HepG2 (cell line): Measurements from ENCODE around the gene SIVA1. TPM values are rescaled to one million over a fixed set of nuclear protein-coding genes. Genes with fewer than 3 reads are reported as not detected.

Source experiments
- AGO2 ChIP-seq: fragments of 200-400 bp; formaldehyde crosslinking; optimal IDR thresholded peaks from 2 replicates; pipeline ENCODE3; 2017; ENCODE audit warnings: mild to moderate bottlenecking, low read depth, low read length, moderate library complexity
- EP300 ChIP-seq, 3 experiments: sonication (generic) in 1 of 3; formaldehyde crosslinking in 1 of 3; IDR thresholded peaks; 2 replicates each; pipeline versions ENCODE4 v1.5.1 to v1.6.1; 2011 to 2020; ENCODE audit warnings: low read depth in 2 of 3, low read length in 2 of 3, borderline replicate concordance in 1 of 3, improper control_type of control experiment in 1 of 3, mild to moderate bottlenecking in 1 of 3, missing genetic modification reagents in 1 of 3, moderate library complexity in 1 of 3
- FOSL1 ChIP-seq: sonication (generic); formaldehyde crosslinking; IDR thresholded peaks from 2 replicates; pipeline ENCODE4 v1.9.0; 2021; ENCODE audit warnings: missing genetic modification reagents, borderline replicate concordance
- HMGXB4 ChIP-seq, 2 experiments: sonication (generic) in 1 of 2; formaldehyde crosslinking in 1 of 2; IDR thresholded peaks; 2 replicates each; pipeline versions ENCODE4 v1.4.0 to v1.6.1; 2018 to 2020; ENCODE audit warnings: missing genetic modification reagents in 2 of 2, borderline replicate concordance in 1 of 2, low read depth in 1 of 2, mild to moderate bottlenecking in 1 of 2, missing biosample characterization in 1 of 2
- HOXA7 ChIP-seq: sonication (generic); formaldehyde crosslinking; IDR thresholded peaks from 2 replicates; pipeline ENCODE4 v1.8.1; 2022; ENCODE audit warnings: mild to moderate bottlenecking, missing genetic modification reagents, moderate library complexity
- IRF1 ChIP-seq: sonication (generic); formaldehyde crosslinking; IDR thresholded peaks from 2 replicates; pipeline ENCODE4 v1.4.0; 2020; ENCODE audit warnings: low read depth, mild to moderate bottlenecking, missing genetic modification reagents
- MATR3 ChIP-seq: sonication (generic); formaldehyde crosslinking; IDR thresholded peaks from 2 replicates; pipeline ENCODE4 v1.4.0; 2020; ENCODE audit warnings: missing genetic modification reagents
- MED8 ChIP-seq: sonication (generic); formaldehyde crosslinking; IDR thresholded peaks from 2 replicates; pipeline ENCODE4 v1.8.1; 2023; ENCODE audit warnings: mild to moderate bottlenecking, missing genetic modification reagents; ENCODE audit not compliant: insufficient replicate concordance
- MLLT10 ChIP-seq: sonication (generic); formaldehyde crosslinking; IDR thresholded peaks from 2 replicates; pipeline ENCODE4 v1.4.0; 2020; ENCODE audit warnings: missing genetic modification reagents
- NR2F6 ChIP-seq, 2 experiments: IDR thresholded peaks; 2 replicates each; pipeline ENCODE4 v1.6.1; 2016; ENCODE audit warnings: antibody characterized with exemption in 1 of 2, mild to moderate bottlenecking in 1 of 2
- PAF1 ChIP-seq: IDR thresholded peaks from 2 replicates; pipeline ENCODE4 v1.6.1; 2016; ENCODE audit warnings: missing genetic modification reagents, missing compliant biosample characterization
- PCBP1 ChIP-seq: fragments of 200-400 bp; formaldehyde crosslinking; IDR thresholded peaks from 2 replicates; pipeline ENCODE4 v1.6.1; 2017; ENCODE audit warnings: mild to moderate bottlenecking, low read depth, low read length, borderline replicate concordance
- POLR2G ChIP-seq: fragments of 200-400 bp; formaldehyde crosslinking; IDR thresholded peaks from 2 replicates; pipeline ENCODE4 v1.6.1; 2018; ENCODE audit warnings: mild to moderate bottlenecking, low read depth, low read length, moderate library complexity
- SALL2 ChIP-seq: sonication (generic); formaldehyde crosslinking; IDR thresholded peaks from 2 replicates; pipeline ENCODE4 v1.8.1; 2023; ENCODE audit warnings: mild to moderate bottlenecking, missing genetic modification reagents, inconsistent platforms
- SRF ChIP-seq: IDR thresholded peaks from 2 replicates; pipeline ENCODE4 v1.6.1; 2011; ENCODE audit warnings: mild to moderate bottlenecking, low read depth, low read length, moderate library complexity
- ZFYVE20 ChIP-seq: sonication (generic); formaldehyde crosslinking; IDR thresholded peaks from 2 replicates; pipeline ENCODE4 v1.8.0; 2023; ENCODE audit warnings: low read depth, mild to moderate bottlenecking, moderate library complexity, missing genetic modification reagents, borderline replicate concordance
- ZNF614 ChIP-seq: IDR thresholded peaks from 2 replicates; pipeline ENCODE4 v1.6.1; 2018; ENCODE audit warnings: missing biosample characterization, missing genetic modification reagents, inconsistent platforms, borderline replicate concordance
- ZNF629 ChIP-seq: sonication (generic); formaldehyde crosslinking; conservative IDR thresholded peaks from 2 replicates; pipeline ENCODE4 v1.5.0; 2020; ENCODE audit warnings: missing genetic modification reagents
- ZNF660 ChIP-seq: sonication (generic); formaldehyde crosslinking; IDR thresholded peaks from 2 replicates; pipeline ENCODE4 v1.5.1; 2020; ENCODE audit warnings: mild to moderate bottlenecking, low read depth, missing genetic modification reagents, borderline replicate concordance
- ZNF670 ChIP-seq: sonication (generic); formaldehyde crosslinking; IDR thresholded peaks from 2 replicates; pipeline ENCODE4 v1.8.0; 2022; ENCODE audit warnings: mild to moderate bottlenecking, missing genetic modification reagents, borderline replicate concordance
- ZNF768 ChIP-seq: sonication (generic); formaldehyde crosslinking; IDR thresholded peaks from 2 replicates; pipeline ENCODE4 v1.4.0; 2020; ENCODE audit warnings: missing genetic modification reagents
- polyA plus RNA-seq, 8 experiments: library from polyadenylated mRNA; depleted of rRNA in 3 of 8; stranded (reverse) in 7 of 8; unstranded in 1 of 8; fragments of >200 nt; fragmentation: Illumina TruSeq in 4 of 8; extraction: Trizol in 4 of 8; gene quantifications; 2 replicates each; pipeline versions ENCODE4 v1.2.1 to v1.2.3, GENCODE V29; 2011 to 2016; ENCODE audit warnings: low read depth in 4 of 8, missing spikeins in 1 of 8, mixed read lengths in 1 of 8; ENCODE audit not compliant: insufficient read depth in 1 of 8
- total RNA-seq, 5 experiments: library from RNA; depleted of rRNA; stranded (reverse); fragments of >200 nt; fragmentation: Illumina TruSeq; extraction: Trizol; gene quantifications; 2 replicates each; pipeline ENCODE4 v1.2.3, GENCODE V29; 2016; ENCODE audit warnings: low read depth in 1 of 5
- TF ChIP-seq, protein P1 (sequence below): sonication (generic); formaldehyde crosslinking; IDR thresholded peaks from 2 replicates; pipeline ENCODE4 v1.4.0; 2020; ENCODE audit warnings: mild to moderate bottlenecking, missing genetic modification reagents

Gene SIVA1
- total and polyA plus RNA-seq, 2 of the 13 experiments (the other 11 are each of a cell fraction or from before 2014, with no cell fraction given) = 123 to 186 TPM

- no peak for TF ChIP-seq MLLT10
- no peak for TF ChIP-seq ZNF768
- TF ChIP-seq FOSL1 (CRISPR knock-in tag) = no peak
- TF ChIP-seq IRF1 (CRISPR knock-in tag) = no peak
- TF ChIP-seq PAF1 (CRISPR knock-in tag) = peak; percentile 34; the same call in 1 of the 2 replicates
- no peak for TF ChIP-seq MATR3 (CRISPR knock-in tag)
- TF ChIP-seq EP300 (IDR thresholded peaks at IDR 0.05; ENCODE audit: low read depth in 2 of 2, low read length in 2 of 2) = no peak
- TF ChIP-seq EP300 (CRISPR knock-in tag; IDR thresholded peaks at IDR 0.05; ENCODE audit: borderline replicate concordance) = no peak
- no peak for TF ChIP-seq ZNF629 (CRISPR knock-in tag)
- TF ChIP-seq PCBP1 = no peak
- TF ChIP-seq ZFYVE20 (CRISPR knock-in tag) = no peak
- TF ChIP-seq ZNF614 = no peak
- TF ChIP-seq POLR2G = peak; percentile 16; the same call in 1 of the 2 replicates
- peak; percentile 89 for TF ChIP-seq AGO2
- no peak for TF ChIP-seq ZNF670
- TF ChIP-seq SALL2 (CRISPR knock-in tag) = no peak
- TF ChIP-seq, protein P1, sequence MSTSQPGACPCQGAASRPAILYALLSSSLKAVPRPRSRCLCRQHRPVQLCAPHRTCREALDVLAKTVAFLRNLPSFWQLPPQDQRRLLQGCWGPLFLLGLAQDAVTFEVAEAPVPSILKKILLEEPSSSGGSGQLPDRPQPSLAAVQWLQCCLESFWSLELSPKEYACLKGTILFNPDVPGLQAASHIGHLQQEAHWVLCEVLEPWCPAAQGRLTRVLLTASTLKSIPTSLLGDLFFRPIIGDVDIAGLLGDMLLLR = 0 out of 2 replicates have a peak, but pooled peaks have one; percentile 24
- TF ChIP-seq NR2F6 (IDR thresholded peaks at IDR 0.05) = no peak
- no peak for TF ChIP-seq NR2F6 (CRISPR knock-in tag; IDR thresholded peaks at IDR 0.05)
- no peak for TF ChIP-seq HMGXB4 (CRISPR knock-in tag; IDR thresholded peaks at IDR 0.05; ENCODE audit: borderline replicate concordance in 1 of 2, low read depth in 1 of 2)
- no peak for TF ChIP-seq SRF
- peak; percentile 50; the same call in 1 of the 2 replicates for TF ChIP-seq HOXA7 (CRISPR knock-in tag)
- no peak for TF ChIP-seq ZNF660 (CRISPR knock-in tag)
- TF ChIP-seq MED8 = peak; percentile 34
These were observed 19.2 kb downstream of the SIVA1 start (continued) for GRCh38 chr14:104771918-104772706.
